GM23248 (cell line): ENCODE data around the gene AKNA. TPM values are rescaled to one million over a fixed set of nuclear protein-coding genes. Genes with fewer than 3 reads are reported as not detected.
A peak's percentile ranks its signal among the peaks of the same experiment; 100 is the strongest.

ENCODE experiments used
- DNase-seq: peaks from one replicate; pipeline ENCODE4 v3.0.0-alpha.2; 2015
- H2AFZ ChIP-seq: fragments of 200-600 bp; sonication (generic); 2 replicates; pipeline ENCODE4 v1.6.1; 2016; ENCODE audit warnings: antibody characterized with exemption
- H3F3A ChIP-seq: fragments of 200-600 bp; sonication (generic); 2 replicates; pipeline ENCODE4 v1.6.1; 2016; ENCODE audit warnings: mild to moderate bottlenecking, antibody characterized with exemption, mixed run types; ENCODE audit not compliant: insufficient read depth
- H3K27ac ChIP-seq: fragments of 200-600 bp; sonication (generic); 2 replicates; pipeline ENCODE4 v1.5.1; 2016; ENCODE audit warnings: mild to moderate bottlenecking
- H3K27me3 ChIP-seq: fragments of 200-600 bp; sonication (generic); replicated peaks from 2 replicates; pipeline ENCODE4 v1.6.1; 2016; ENCODE audit warnings: mild to moderate bottlenecking; ENCODE audit not compliant: insufficient read depth
- H3K36me3 ChIP-seq: fragments of 200-600 bp; sonication (generic); 2 replicates; pipeline ENCODE4 v1.6.1; 2016; ENCODE audit warnings: low read depth, mild to moderate bottlenecking
- H3K4me1 ChIP-seq: fragments of 200-600 bp; sonication (generic); 2 replicates; pipeline ENCODE4 v1.6.1; 2016; ENCODE audit warnings: mild to moderate bottlenecking; ENCODE audit not compliant: insufficient read depth
- H3K4me2 ChIP-seq: fragments of 200-600 bp; sonication (generic); one replicate; pipeline ENCODE4 v1.6.1; 2016; ENCODE audit warnings: mild to moderate bottlenecking; ENCODE audit not compliant: unreplicated experiment
- H3K4me3 ChIP-seq: fragments of 200-600 bp; sonication (generic); 2 replicates; pipeline ENCODE4 v1.5.1; 2016; ENCODE audit warnings: mild to moderate bottlenecking
- H3K79me2 ChIP-seq: fragments of 200-600 bp; sonication (generic); 2 replicates; pipeline ENCODE4 v1.6.1; 2016; ENCODE audit warnings: mild to moderate bottlenecking; ENCODE audit not compliant: insufficient read depth
- H3K9ac ChIP-seq: fragments of 200-600 bp; sonication (generic); 2 replicates; pipeline ENCODE4 v1.6.1; 2016; ENCODE audit warnings: mild to moderate bottlenecking
- H3K9me2 ChIP-seq: fragments of 200-600 bp; sonication (generic); 2 replicates; pipeline ENCODE4 v1.6.1; 2016; ENCODE audit warnings: mixed run types, mild to moderate bottlenecking, moderate library complexity; ENCODE audit not compliant: insufficient read depth
- H3K9me3 ChIP-seq: fragments of 200-600 bp; sonication (generic); one replicate; pipeline ENCODE4 v1.6.1; 2017; ENCODE audit warnings: low read depth
- H4K20me1 ChIP-seq: fragments of 200-600 bp; sonication (generic); 2 replicates; pipeline ENCODE4 v1.6.0; 2016; ENCODE audit not compliant: insufficient read depth
- EZH2 ChIP-seq: fragments of 200-600 bp; sonication (generic); IDR thresholded peaks from 2 replicates; pipeline ENCODE4 v1.6.1; 2018; ENCODE audit warnings: antibody characterized with exemption, mild to moderate bottlenecking; ENCODE audit not compliant: insufficient read depth, poor library complexity, severe bottlenecking
- EZH2phosphoT487 ChIP-seq: fragments of 200-600 bp; sonication (generic); IDR thresholded peaks from 2 replicates; pipeline ENCODE4 v1.6.1; 2018; ENCODE audit warnings: antibody characterized with exemption, moderate library complexity, mild to moderate bottlenecking, low read depth; ENCODE audit not compliant: insufficient read depth
- WGBS, 2 experiments: methylation state at CpG; one replicate each; pipeline ENCODE4 v1.1.6; 2015 to 2017; ENCODE audit warnings: low lambda C conversion rate in 2 of 2, low coverage in 1 of 2; ENCODE audit errors: missing lambda C conversion rate in 2 of 2; 5-methylcytosine and 5-hydroxymethylcytosine counted together
- in situ Hi-C: fragments of 300-500 bp; cut with MboI; formaldehyde crosslinking; loops from 2 replicates; pipeline ENCODE4 v1.15.0; 2020
- polyA plus RNA-seq: library from polyadenylated mRNA; unstranded; fragments of >200 nt; fragmentation: Nextera tagmentation; extraction: Ambion mirVana; gene quantifications from 2 replicates; pipeline ENCODE4 v1.2.1, GENCODE V29; 2016
- total RNA-seq: library from RNA; depleted of rRNA; stranded (reverse); fragments of >200 nt; shearing (Covaris generic); gene quantifications from 2 replicates; pipeline ENCODE4 v1.2.3, GENCODE V29; 2014

Gene AKNA
- total and polyA plus RNA-seq, 2 experiments from 2014 or later: 1.8 to 6.6 TPM

- no peaks in the 10 kb centered on the region for H3K27me3 ChIP-seq
- peak overlapping the region; percentile 82 for H3K27ac ChIP-seq
- no peak for TF ChIP-seq EZH2
- TF ChIP-seq EZH2phosphoT487: no peak
- no peak overlapping the region for H2AFZ ChIP-seq
- no peaks in the 10 kb centered on the region for H3K79me2 ChIP-seq
- DNase-seq: no peak
- no peaks in the 10 kb centered on the region for H3K9me2 ChIP-seq
- 75 to 82% methylated on average over 2 of the region's 2 CpGs for WGBS, 2 experiments
- H4K20me1 ChIP-seq: no peaks in the 10 kb centered on the region
- peaks cover 38% of the 10 kb centered on the region for H3F3A ChIP-seq
- peaks cover 11% of the 10 kb centered on the region; the same call in 1 of the 2 replicates for H3K36me3 ChIP-seq
- H3K9ac ChIP-seq: peak overlapping the region; percentile 33; the same call in 1 of the 2 replicates
- peak overlapping the region; percentile 18 for H3K4me2 ChIP-seq
- in situ Hi-C loops: no loop called here
- no peak overlapping the region for H3K4me3 ChIP-seq
- H3K4me1 ChIP-seq: peaks cover 38% of the 10 kb centered on the region
- no peaks in the 10 kb centered on the region for H3K9me3 ChIP-seq
Measured at GRCh38 chr9:114363424-114363823, 24.4 kb downstream of the AKNA start.

GRCh38 chr9:114362394-114362793, 25.4 kb downstream of the AKNA start:
- Histone ChIP-seq H3K4me2 (no peak overlapping the region), H3K4me3 (no peak overlapping the region), H2AFZ (no peak overlapping the region), H3K4me1 (peaks cover 38% of the 10 kb centered on the region), H3K79me2 (no peaks in the 10 kb centered on the region), H3F3A (peaks cover 38% of the 10 kb centered on the region), H3K9ac (no peak overlapping the region), H3K27me3 (no peaks in the 10 kb centered on the region), H3K27ac (no peak overlapping the region), H3K9me2 (no peaks in the 10 kb centered on the region), H4K20me1 (no peaks in the 10 kb centered on the region), H3K36me3 (peaks cover 14% of the 10 kb centered on the region; the same call in 1 of the 2 replicates), H3K9me3 (no peaks in the 10 kb centered on the region)
- no peak for TF ChIP-seq EZH2phosphoT487
- no peak for TF ChIP-seq EZH2
- DNase-seq: no peak
- 87 to 88% methylated on average over 12 of the region's 12 CpGs for WGBS, 2 experiments
- in situ Hi-C loops: no loop called here

- no peak overlapping the region for H3K9ac ChIP-seq
- H3K36me3 ChIP-seq: peaks cover 14% of the 10 kb centered on the region; the same call in 1 of the 2 replicates
- WGBS, 2 experiments: 94 to 96% methylated on average over 7 of the region's 7 CpGs
- H4K20me1 ChIP-seq: no peaks in the 10 kb centered on the region
- peaks cover 32% of the 10 kb centered on the region for H3K4me1 ChIP-seq
- no peak overlapping the region for H3K4me2 ChIP-seq
- no peaks in the 10 kb centered on the region for H3K79me2 ChIP-seq
- no peaks in the 10 kb centered on the region for H3K9me2 ChIP-seq
- in situ Hi-C loops: no loop called here
- TF ChIP-seq EZH2phosphoT487 (no peak), EZH2 (no peak)
- DNase-seq: no peak
- H2AFZ ChIP-seq: no peak overlapping the region
- peaks cover 30% of the 10 kb centered on the region for H3F3A ChIP-seq
- H3K9me3 ChIP-seq: no peaks in the 10 kb centered on the region
- no peak overlapping the region for H3K27ac ChIP-seq
- no peak overlapping the region for H3K4me3 ChIP-seq
- no peaks in the 10 kb centered on the region for H3K27me3 ChIP-seq
Measured at GRCh38 chr9:114361542-114361941, 26.2 kb downstream of the AKNA start.

- in situ Hi-C loops: no loop called here
- H3K4me2 ChIP-seq: no peak overlapping the region
- H3K9me3 ChIP-seq: no peaks in the 10 kb centered on the region
- H3K9ac ChIP-seq: no peak overlapping the region
- no peak for DNase-seq
- H3K4me3 ChIP-seq: no peak overlapping the region
- no peak overlapping the region for H2AFZ ChIP-seq
- 98 to 99% methylated on average over 7 of the region's 7 CpGs for WGBS, 2 experiments
- H3K4me1 ChIP-seq: peaks cover 17% of the 10 kb centered on the region
- no peaks in the 10 kb centered on the region for H4K20me1 ChIP-seq
- H3K79me2 ChIP-seq: no peaks in the 10 kb centered on the region
- peaks cover 17% of the 10 kb centered on the region; the same call in 1 of the 2 replicates for H3K36me3 ChIP-seq
- H3K27ac ChIP-seq: no peak overlapping the region
- H3K9me2 ChIP-seq: no peaks in the 10 kb centered on the region
- no peaks in the 10 kb centered on the region for H3K27me3 ChIP-seq
- peaks cover 15% of the 10 kb centered on the region for H3F3A ChIP-seq
- TF ChIP-seq EZH2 (no peak), EZH2phosphoT487 (no peak)
Measured at GRCh38 chr9:114359801-114360200, 28.0 kb downstream of the AKNA start.

- Histone ChIP-seq H3K79me2 (no peaks in the 10 kb centered on the region), H3K4me3 (no peak overlapping the region), H3K9me3 (no peaks in the 10 kb centered on the region), H3K27me3 (no peaks in the 10 kb centered on the region), H4K20me1 (no peaks in the 10 kb centered on the region), H3K27ac (no peak overlapping the region), H3K9ac (no peak overlapping the region), H3K4me2 (no peak overlapping the region), H3K9me2 (no peaks in the 10 kb centered on the region), H3F3A (no peaks in the 10 kb centered on the region), H3K36me3 (peaks cover 19% of the 10 kb centered on the region; the same call in 1 of the 2 replicates), H3K4me1 (peaks cover 11% of the 10 kb centered on the region), H2AFZ (no peak overlapping the region)
- in situ Hi-C loops: no loop called here
- TF ChIP-seq EZH2 (no peak), EZH2phosphoT487 (no peak)
- WGBS, 2 experiments: 97% methylated on average over 7 to 9 of the region's 9 CpGs
- DNase-seq: no peak
Measured at GRCh38 chr9:114357911-114358328, 29.9 kb downstream of the AKNA start.
